Measurements from ENCODE around the gene MCIDAS.
A peak's percentile ranks its signal among the peaks of the same experiment; 100 is the strongest.

The MCIDAS gene

GRCh38 chr5:55227664-55228430, 732 bp upstream of the MCIDAS start:
- no peaks in the 10 kb centered on the region for H3K36me3 ChIP-seq (ENCODE audit: insufficient read depth, low read length)
- no peak overlapping the region for H2AFZ ChIP-seq (ENCODE audit: low read depth, low read length)
- H3K9ac ChIP-seq (ENCODE audit: low read depth, low read length) = no peak overlapping the region
- no peak overlapping the region for H3K4me3 ChIP-seq (ENCODE audit: low read depth in 1 of 2, low read length in 2 of 2)
- no peak overlapping the region for H3K27ac ChIP-seq (ENCODE audit: low read length)
- H3K9me3 ChIP-seq (ENCODE audit: insufficient read depth, low read length, severe bottlenecking) = no peaks in the 10 kb centered on the region
- no peak overlapping the region for H3K4me2 ChIP-seq (ENCODE audit: insufficient read depth, low read length)
- DNase-seq = no peak
- H3K27me3 ChIP-seq (ENCODE audit: insufficient read depth, low read length, poor library complexity) = peaks cover 51% of the 10 kb centered on the region
- TF ChIP-seq CTCF (IDR thresholded peaks at IDR 0.05; ENCODE audit: borderline replicate concordance, extremely low read depth, low read length, poor library complexity, severe bottlenecking) (no peak), EZH2 (IDR thresholded peaks at IDR 0.05; ENCODE audit: borderline replicate concordance, low read depth, low read length, severe bottlenecking) (no peak)
- H3K4me1 ChIP-seq (ENCODE audit: insufficient read depth, low read length) = peaks cover 9% of the 10 kb centered on the region; the same call in 1 of the 2 replicates
- H4K20me1 ChIP-seq (ENCODE audit: insufficient read depth, low read length) = 0 out of 2 replicates have a peak, but pooled peaks cover 2% of the 10 kb centered on the region
- H3K79me2 ChIP-seq (ENCODE audit: insufficient read depth, low read length) = no peaks in the 10 kb centered on the region
- no peak for ATAC-seq (ENCODE audit: insufficient read depth, low read depth)

GRCh38 chr5:55226027-55226933, 835 bp downstream of the MCIDAS start:
- Histone ChIP-seq H3K4me3 (ENCODE audit: low read depth in 1 of 2, low read length in 2 of 2) (no peak overlapping the region), H3K27me3 (ENCODE audit: insufficient read depth, low read length, poor library complexity) (peaks cover 43% of the 10 kb centered on the region), H3K4me1 (ENCODE audit: insufficient read depth, low read length) (peaks cover 6% of the 10 kb centered on the region; the same call in 1 of the 2 replicates), H3K9ac (ENCODE audit: low read depth, low read length) (no peak overlapping the region), H3K36me3 (ENCODE audit: insufficient read depth, low read length) (no peaks in the 10 kb centered on the region), H3K27ac (ENCODE audit: low read length) (no peak overlapping the region), H3K9me3 (ENCODE audit: insufficient read depth, low read length, severe bottlenecking) (no peaks in the 10 kb centered on the region), H2AFZ (ENCODE audit: low read depth, low read length) (no peak overlapping the region), H3K4me2 (ENCODE audit: insufficient read depth, low read length) (peak overlapping the region; percentile 43), H4K20me1 (ENCODE audit: insufficient read depth, low read length) (0 out of 2 replicates have a peak, but pooled peaks cover 2% of the 10 kb centered on the region), H3K79me2 (ENCODE audit: insufficient read depth, low read length) (no peaks in the 10 kb centered on the region)
- ATAC-seq (ENCODE audit: insufficient read depth, low read depth) (peak; percentile 85), DNase-seq (peak; percentile 66)
- TF ChIP-seq CTCF (IDR thresholded peaks at IDR 0.05; ENCODE audit: borderline replicate concordance, extremely low read depth, low read length, poor library complexity, severe bottlenecking) (peak; percentile 61), EZH2 (IDR thresholded peaks at IDR 0.05; ENCODE audit: borderline replicate concordance, low read depth, low read length, severe bottlenecking) (no peak)

- H3K4me3 ChIP-seq (ENCODE audit: low read depth in 1 of 2, low read length in 2 of 2) = no peak overlapping the region
- H4K20me1 ChIP-seq (ENCODE audit: insufficient read depth, low read length) = no peaks in the 10 kb centered on the region
- H3K79me2 ChIP-seq (ENCODE audit: insufficient read depth, low read length) = no peaks in the 10 kb centered on the region
- TF ChIP-seq EZH2 (IDR thresholded peaks at IDR 0.05; ENCODE audit: borderline replicate concordance, low read depth, low read length, severe bottlenecking) = no peak
- TF ChIP-seq CTCF (IDR thresholded peaks at IDR 0.05; ENCODE audit: borderline replicate concordance, extremely low read depth, low read length, poor library complexity, severe bottlenecking) = no peak
- H3K4me1 ChIP-seq (ENCODE audit: insufficient read depth, low read length) = peaks cover 6% of the 10 kb centered on the region; the same call in 1 of the 2 replicates
- peaks cover 35% of the 10 kb centered on the region for H3K27me3 ChIP-seq (ENCODE audit: insufficient read depth, low read length, poor library complexity)
- no peak for DNase-seq
- H3K27ac ChIP-seq (ENCODE audit: low read length) = no peak overlapping the region
- no peak overlapping the region for H3K9ac ChIP-seq (ENCODE audit: low read depth, low read length)
- H2AFZ ChIP-seq (ENCODE audit: low read depth, low read length) = no peak overlapping the region
- no peak overlapping the region for H3K4me2 ChIP-seq (ENCODE audit: insufficient read depth, low read length)
- no peaks in the 10 kb centered on the region for H3K9me3 ChIP-seq (ENCODE audit: insufficient read depth, low read length, severe bottlenecking)
- H3K36me3 ChIP-seq (ENCODE audit: insufficient read depth, low read length) = no peaks in the 10 kb centered on the region
- ATAC-seq (ENCODE audit: insufficient read depth, low read depth) = no peak
Measured at GRCh38 chr5:55225346-55225745, 1.8 kb downstream of the MCIDAS start.

Measured in DND-41 (cell line).